ES-I3 (cell line): ENCODE data around the gene BBS9.
"Not testable (repeated sequence)": the region's sequence is repeated elsewhere in the genome, so short reads cannot be mapped to it uniquely, and the experiment has no call there.

ENCODE experiments used
- H3K36me3 ChIP-seq: 2 replicates; pipeline ENCODE4 v1.6.1; 2013; ENCODE audit warnings: mild to moderate bottlenecking, low read length, control low read depth, moderate library complexity; ENCODE audit not compliant: insufficient read depth
- H3K4me1 ChIP-seq: 2 replicates; pipeline ENCODE4 v1.6.1; 2013; ENCODE audit warnings: mild to moderate bottlenecking, control low read depth, low read length; ENCODE audit not compliant: insufficient read depth
- H3K9ac ChIP-seq: 2 replicates; pipeline ENCODE4 v1.6.1; 2013; ENCODE audit warnings: low read depth, mild to moderate bottlenecking, low read length, moderate library complexity
- H3K9me3 ChIP-seq: 2 replicates; pipeline ENCODE4 v1.6.1; 2013; ENCODE audit warnings: mild to moderate bottlenecking, low read length, moderate library complexity; ENCODE audit not compliant: control insufficient read depth, insufficient read depth

The BBS9 gene

DNA sequence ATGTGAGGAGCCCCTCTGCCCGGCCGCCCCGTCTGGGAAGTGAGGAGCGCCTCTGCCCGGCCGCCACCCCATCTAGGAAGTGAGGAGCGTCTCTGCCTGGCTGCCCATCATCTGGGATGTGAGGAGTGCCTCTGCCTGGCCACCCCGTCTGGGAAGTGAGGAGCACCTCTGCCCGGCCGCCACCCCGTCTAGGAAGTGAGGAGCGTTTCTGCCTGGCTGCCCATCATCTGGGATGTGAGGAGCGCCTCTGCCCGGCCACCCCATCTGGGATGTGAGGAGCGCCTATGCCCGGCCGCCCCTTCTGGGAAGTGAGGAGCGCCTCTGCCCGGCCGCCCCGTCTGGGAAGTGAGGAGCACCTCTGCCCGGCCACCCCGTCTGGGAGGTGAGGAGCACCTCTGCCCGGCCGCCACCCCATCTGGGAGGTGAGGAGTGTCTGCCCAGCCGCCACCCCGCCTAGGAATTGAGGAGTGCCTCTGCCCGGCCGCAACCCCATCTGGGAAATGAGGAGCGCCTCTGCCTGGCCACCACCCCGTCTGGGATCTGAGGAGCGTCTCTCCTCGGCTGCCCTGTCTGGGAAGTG is 174.7 kb downstream of the BBS9 start:
- H3K4me1 ChIP-seq, H3K9ac ChIP-seq, H3K9me3 ChIP-seq, H3K36me3 ChIP-seq: not testable (repeated sequence)

DNA sequence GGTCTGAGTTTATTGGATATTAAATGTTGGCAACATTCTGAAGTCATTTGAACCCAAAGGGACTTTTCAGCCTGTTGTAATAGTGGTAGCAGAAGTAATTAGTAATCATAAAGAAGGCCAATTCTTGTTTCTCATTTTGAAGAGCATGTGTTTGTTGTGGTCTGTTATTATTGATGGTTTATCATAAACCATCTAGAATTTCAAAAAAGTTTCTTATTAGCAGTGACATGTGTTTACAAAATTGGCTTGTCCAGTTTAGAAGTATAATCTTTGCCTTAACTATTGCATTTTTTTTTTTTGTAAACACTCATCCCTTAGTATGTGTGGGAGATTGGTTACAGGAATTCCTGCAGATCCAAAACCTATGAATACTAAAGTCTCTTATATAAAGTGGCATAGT is 177.8 kb downstream of the BBS9 start:
- Histone ChIP-seq H3K9me3 (no peaks in the 10 kb centered on the region), H3K4me1 (no peaks in the 10 kb centered on the region), H3K9ac (no peak overlapping the region), H3K36me3 (no peaks in the 10 kb centered on the region)

DNA sequence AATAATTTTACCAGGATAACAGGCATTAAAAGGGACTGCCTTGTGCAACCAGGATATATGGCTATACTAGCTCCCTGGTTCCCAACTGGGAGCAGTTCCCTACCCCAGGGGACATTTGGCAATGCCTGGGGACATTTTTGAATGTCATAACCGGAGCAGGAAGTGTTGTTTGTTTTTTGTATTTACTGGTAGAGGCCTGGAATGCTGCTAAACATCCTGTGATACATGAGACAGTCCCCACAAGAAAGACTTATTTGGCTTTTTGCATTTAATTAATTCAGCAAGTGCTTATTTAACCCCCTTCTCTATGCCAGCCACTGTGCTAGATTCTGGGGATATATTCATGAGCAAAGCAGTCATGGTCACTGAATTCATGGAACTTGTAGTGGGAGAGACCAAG is 181.2 kb downstream of the BBS9 start:
- H3K9me3 ChIP-seq, result no peaks in the 10 kb centered on the region
- H3K36me3 ChIP-seq, result no peaks in the 10 kb centered on the region

DNA sequence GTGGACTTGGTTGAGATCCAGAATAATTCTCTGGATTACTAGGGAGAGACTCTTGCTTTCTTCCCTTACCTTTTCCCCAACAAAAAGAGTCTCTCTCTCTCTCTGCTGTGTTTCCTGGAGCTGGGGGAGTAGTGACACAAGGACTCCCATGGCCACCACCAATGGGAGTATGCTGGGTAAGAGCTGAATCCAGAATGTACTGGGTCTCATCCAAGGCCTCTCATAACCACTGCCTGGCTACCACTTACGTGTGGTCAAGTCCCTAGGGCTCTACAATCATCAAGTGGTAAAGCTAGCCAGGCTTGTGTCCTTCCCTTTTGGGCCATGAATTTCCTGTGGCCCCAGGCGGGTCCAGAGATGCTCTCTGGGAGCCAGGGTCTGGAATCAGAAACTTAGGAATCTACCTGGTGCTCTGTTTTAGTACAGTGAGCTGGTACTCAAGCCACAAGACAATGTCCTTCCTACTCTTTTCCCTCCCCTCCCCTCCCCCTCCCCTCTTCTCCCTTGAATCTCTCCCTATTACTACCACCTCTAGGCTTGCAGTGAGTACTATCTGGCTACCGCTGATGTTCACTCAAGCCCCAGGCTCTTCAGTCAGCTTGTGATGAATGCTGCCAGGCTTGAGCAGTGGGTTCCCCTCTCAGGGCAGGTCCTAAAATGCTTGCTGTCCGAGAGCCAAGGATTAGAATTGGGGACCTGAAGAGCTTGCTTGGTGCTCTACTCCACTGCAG is 196.6 kb downstream of the BBS9 start:
- Histone ChIP-seq H3K9me3 (no peaks in the 10 kb centered on the region), H3K4me1 (no peaks in the 10 kb centered on the region), H3K36me3 (no peaks in the 10 kb centered on the region), H3K9ac (no peak overlapping the region)

More for the DNA sequence above, 181.2 kb downstream of the BBS9 start:
- Histone ChIP-seq H3K9ac (no peak overlapping the region), H3K4me1 (no peaks in the 10 kb centered on the region)

DNA sequence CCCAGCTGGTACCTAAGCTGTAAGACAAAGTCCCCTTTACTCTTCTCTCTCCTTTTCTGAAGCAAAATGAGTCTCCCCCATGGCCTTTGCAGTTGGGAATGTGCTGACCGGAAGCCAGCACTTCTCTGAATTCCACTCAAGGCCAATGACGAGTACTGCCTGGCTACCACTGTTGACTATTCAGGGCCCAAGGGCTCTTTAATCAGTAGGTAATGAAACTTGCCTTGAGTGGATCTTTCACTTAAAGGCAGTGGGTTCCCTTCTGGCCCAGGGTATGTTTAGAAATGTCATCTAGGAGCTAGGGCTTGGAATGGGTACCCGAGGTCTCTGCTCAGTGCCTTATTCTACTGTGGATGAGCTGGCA is 197.1 kb downstream of the BBS9 start:
- no peaks in the 10 kb centered on the region for H3K9me3 ChIP-seq
- H3K4me1 ChIP-seq, result no peaks in the 10 kb centered on the region
- H3K36me3 ChIP-seq, result no peaks in the 10 kb centered on the region
- no peak overlapping the region for H3K9ac ChIP-seq

DNA sequence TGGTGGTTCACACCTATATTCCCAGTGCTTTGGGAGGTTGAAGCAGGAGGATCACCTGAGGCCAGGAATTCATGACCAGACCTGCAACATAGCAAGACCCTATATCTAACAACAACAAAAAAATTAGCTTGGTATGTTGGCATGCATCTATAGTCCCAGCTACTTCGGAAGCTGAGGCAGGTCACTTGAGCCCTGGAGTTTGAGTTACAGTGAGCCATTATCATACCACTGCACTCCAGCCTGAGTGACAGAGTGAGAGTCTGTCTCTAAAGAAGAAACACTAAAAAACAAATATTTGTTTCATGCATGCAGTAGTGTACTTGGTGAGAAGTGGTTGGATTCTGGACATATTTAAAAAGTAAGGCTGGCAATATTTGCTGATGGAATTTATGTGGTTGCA is 198.1 kb downstream of the BBS9 start:
- no peaks in the 10 kb centered on the region for H3K4me1 ChIP-seq
- H3K9me3 ChIP-seq, result no peaks in the 10 kb centered on the region
- no peak overlapping the region for H3K9ac ChIP-seq
- H3K36me3 ChIP-seq, result no peaks in the 10 kb centered on the region

DNA sequence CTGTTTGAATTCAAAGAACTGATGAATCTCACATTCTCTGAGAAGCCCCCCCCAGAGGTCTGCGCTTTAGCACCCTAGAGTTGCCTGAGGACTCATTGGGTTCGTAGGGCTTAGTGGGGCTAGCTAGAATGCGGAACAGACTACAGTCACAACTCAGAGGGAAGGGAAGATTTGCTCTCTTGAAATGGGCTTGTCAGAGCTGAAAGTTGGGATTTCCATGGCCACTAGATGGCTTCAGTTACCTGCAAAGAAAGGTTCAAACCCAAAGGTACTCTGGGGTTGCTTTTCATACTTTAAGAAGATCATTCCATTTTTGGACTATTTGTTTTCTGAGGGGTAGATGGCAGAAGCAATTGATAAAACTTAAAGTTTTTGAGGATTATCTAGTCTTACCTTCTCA is 205.0 kb downstream of the BBS9 start:
- Histone ChIP-seq H3K36me3 (no peaks in the 10 kb centered on the region), H3K9me3 (no peaks in the 10 kb centered on the region), H3K4me1 (no peaks in the 10 kb centered on the region; the same call in 1 of the 2 replicates), H3K9ac (no peak overlapping the region)

DNA sequence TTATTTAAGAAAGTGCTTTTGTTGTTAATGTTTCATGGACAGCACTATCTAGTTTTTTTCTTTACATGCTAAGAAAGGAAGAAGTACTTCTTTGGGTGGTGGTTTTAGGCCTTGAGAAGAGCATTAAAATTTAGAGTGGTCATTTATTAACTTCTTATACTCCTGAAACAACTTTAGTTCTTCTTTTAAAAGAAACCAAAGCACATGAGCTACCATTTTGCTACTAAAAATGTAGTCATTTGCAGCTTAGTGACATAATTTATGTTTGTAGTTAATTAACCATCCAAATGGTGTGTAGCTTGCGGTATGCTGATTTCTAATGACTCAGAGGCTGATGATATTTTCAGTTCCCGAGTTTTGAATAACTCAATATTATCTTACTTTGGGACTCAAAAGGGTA is 207.5 kb downstream of the BBS9 start:
- no peaks in the 10 kb centered on the region for H3K36me3 ChIP-seq
- no peaks in the 10 kb centered on the region for H3K9me3 ChIP-seq
- H3K4me1 ChIP-seq, result no peaks in the 10 kb centered on the region; the same call in 1 of the 2 replicates
- no peak overlapping the region for H3K9ac ChIP-seq

DNA sequence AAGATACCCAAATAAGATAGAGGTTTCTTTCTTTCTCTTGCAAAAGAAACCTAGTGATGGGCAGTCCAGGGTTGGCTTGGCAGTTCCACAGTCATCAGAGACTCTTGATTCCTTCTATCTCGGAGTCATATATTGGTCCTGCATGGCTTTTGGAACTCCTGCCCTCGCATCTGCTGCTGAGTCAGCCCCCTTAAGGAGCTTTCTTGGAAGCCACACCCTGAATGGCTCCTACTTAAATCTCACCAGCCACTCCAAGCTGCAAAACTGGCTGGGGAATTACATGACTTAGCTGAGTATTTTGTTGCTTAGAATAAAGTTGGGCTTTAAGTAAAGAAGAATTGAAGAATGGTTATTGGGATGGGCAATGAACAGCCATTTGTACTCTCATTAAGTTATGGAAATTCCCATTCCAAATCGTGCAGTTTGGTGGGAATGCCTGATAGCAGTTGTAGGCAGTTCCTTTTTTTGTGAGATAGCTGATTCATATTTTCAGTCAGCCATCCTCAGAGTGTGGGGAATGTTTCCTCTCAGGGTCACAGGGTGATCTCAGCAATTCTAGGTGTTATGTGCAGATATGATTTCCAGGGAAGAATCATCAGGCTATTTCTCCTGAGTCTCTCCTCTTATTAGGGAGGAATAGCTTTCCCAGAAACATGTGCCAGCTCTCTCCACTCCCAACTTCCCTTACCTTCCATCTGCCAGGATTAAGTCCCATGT is 209.9 kb downstream of the BBS9 start:
- no peaks in the 10 kb centered on the region; the same call in 1 of the 2 replicates for H3K4me1 ChIP-seq
- no peak overlapping the region for H3K9ac ChIP-seq
- no peaks in the 10 kb centered on the region for H3K36me3 ChIP-seq
- no peaks in the 10 kb centered on the region for H3K9me3 ChIP-seq

DNA sequence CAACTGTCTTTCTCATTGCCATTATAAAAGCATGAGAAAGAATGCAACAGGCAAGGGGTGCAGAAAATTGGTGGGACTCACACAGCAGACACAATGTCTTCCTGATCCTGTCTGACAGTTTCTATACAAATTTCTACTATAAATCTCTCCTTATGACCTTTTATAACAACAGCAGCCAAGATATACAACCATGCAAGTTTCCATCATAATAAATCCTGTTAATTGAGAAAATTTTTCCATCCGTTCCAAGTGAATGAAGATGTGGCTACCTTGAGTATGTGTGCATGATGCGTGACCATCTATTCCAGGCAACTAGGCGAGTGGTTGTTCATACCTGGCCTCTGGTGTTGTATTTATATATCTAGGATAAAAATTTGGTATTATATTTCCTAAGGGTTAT is 216.7 kb downstream of the BBS9 start:
- H3K36me3 ChIP-seq, result no peaks in the 10 kb centered on the region
- H3K9me3 ChIP-seq, result no peaks in the 10 kb centered on the region
- peaks cover 3% of the 10 kb centered on the region for H3K4me1 ChIP-seq
- H3K9ac ChIP-seq, result no peak overlapping the region

DNA sequence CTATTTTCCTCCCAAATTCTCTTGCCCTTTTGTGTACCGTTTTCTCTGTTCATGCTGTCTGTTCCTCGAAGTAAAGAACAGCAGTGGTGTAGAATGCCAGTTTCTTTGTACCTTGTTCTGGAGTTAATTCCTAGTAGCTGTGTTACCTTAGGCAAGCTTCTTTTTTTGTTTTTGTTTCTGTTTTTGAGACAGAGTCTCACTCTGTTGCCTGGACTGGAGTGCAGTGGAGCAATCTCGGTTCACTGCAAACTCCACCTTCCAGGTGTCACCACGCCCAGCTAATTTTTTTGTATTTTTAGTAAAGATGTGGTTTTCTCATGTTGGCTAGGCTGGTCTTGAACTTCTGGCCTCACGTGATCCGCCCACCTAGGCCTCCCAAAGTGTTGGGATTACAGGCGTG is 221.2 kb downstream of the BBS9 start:
- peaks cover 7% of the 10 kb centered on the region for H3K4me1 ChIP-seq
- H3K9ac ChIP-seq, result no peak overlapping the region
- no peaks in the 10 kb centered on the region for H3K9me3 ChIP-seq
- H3K36me3 ChIP-seq, result no peaks in the 10 kb centered on the region

DNA sequence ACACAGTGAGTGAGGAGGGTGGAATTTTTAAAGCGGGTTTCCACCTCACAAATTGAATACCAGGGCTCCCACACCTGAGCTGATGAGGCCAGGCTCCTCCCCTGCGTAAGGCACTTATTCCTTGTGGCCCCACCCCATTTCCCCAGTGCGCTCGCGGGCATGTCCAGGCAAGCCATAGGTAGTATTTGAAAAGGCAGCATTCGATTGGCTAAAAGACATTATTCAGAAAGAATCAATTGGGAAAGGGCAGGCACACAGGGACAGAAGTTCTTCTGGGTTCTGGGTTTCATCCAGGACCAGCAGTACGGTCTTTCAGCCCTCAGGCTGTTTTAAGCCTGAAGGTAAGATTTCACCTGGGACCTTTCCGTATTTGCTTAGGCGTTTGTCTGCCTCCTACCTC is 222.3 kb downstream of the BBS9 start:
- peaks cover 13% of the 10 kb centered on the region for H3K4me1 ChIP-seq
- H3K9ac ChIP-seq, result peak overlapping the region; percentile 80
- H3K9me3 ChIP-seq, result no peaks in the 10 kb centered on the region
- no peaks in the 10 kb centered on the region for H3K36me3 ChIP-seq

DNA sequence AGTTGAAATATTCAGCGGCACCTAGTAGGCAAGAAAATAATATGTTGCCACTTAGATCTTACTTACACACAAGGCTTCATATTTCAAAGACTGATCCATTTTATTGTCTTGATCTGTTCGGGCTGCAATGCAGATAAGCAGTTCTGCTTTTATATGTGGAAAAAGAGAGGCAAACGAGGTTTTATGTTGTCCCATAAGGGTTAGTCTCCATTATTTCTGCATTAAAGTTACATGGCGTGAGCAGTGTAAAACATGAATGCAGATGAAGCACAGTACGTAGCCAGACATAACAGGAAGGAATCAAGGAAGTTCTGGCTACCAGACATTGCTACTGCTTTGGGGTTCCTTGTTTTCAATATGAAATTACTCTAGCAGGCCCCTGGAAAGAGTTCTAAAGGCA is 224.8 kb downstream of the BBS9 start:
- H3K4me1 ChIP-seq, result peaks cover 13% of the 10 kb centered on the region
- peak overlapping the region; percentile 80; the same call in 1 of the 2 replicates for H3K9ac ChIP-seq
- no peaks in the 10 kb centered on the region for H3K9me3 ChIP-seq
- no peaks in the 10 kb centered on the region for H3K36me3 ChIP-seq

DNA sequence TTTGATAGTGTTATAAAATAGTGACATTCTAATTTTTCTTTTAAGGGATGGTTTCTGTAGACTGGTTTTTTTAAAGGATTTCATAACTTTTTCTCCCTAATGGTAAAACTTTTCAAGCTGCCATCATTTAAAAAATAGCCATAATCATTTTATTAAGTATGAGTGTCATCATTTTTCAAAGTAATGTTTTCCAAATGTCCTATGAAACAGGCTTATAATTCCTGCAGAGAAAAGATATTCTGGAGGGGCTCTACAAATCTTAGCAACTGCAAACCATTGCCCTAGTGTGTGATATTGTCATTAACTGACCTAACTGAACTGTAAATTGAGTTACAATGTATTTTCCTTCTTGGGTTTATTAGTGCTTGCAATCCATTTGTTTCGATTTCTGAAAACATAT is 226.0 kb downstream of the BBS9 start:
- Histone ChIP-seq H3K4me1 (peaks cover 13% of the 10 kb centered on the region), H3K9ac (no peak overlapping the region; the same call in 1 of the 2 replicates), H3K36me3 (no peaks in the 10 kb centered on the region), H3K9me3 (no peaks in the 10 kb centered on the region)

DNA sequence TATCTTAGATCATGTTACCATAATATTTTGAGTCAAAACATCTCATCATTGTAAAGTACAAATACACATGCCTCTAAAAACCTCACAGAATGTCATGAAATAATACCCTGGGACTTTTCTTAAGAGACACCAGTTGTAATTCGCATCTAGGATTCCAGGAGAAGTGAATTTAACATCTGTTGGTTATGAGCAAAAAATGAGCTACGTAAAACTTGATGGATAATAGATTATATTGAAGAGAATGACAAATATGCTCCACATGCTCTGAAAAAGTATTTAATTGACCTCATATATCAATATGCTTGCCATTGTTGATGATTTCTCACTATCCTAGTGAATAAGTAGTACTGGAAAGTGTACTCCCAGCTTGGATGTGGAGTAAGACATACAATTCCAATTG is 227.0 kb downstream of the BBS9 start:
- Histone ChIP-seq H3K36me3 (no peaks in the 10 kb centered on the region; the same call in 1 of the 2 replicates), H3K4me1 (peaks cover 7% of the 10 kb centered on the region; the same call in 1 of the 2 replicates), H3K9me3 (no peaks in the 10 kb centered on the region), H3K9ac (no peak overlapping the region)
